ENCODE measurements around the gene RGS7. TPM values are rescaled to one million over a fixed set of nuclear protein-coding genes. Genes with fewer than 3 reads are reported as not detected.

Gene RGS7
- total and polyA plus RNA-seq, 10 of the 15 experiments (the other 5 are each of a cell fraction or from before 2014, with no cell fraction given), result not detected

GRCh38 chr1:240820816-240821215 is 536.2 kb downstream of the RGS7 start:
- DNase-seq (ENCODE audit: low read depth, low spot score), result peak; percentile 2
- in situ Hi-C loops (cut with MboI), result no loop called here
- POLR2A ChIA-PET, result no interaction called here
- Histone ChIP-seq H3K27me3 (replicated peaks in 1 of 2; ENCODE audit: control insufficient read depth in 2 of 2, insufficient read depth in 2 of 2, low read length in 1 of 2) (no peaks in the 10 kb centered on the region), H3K4me1 (ENCODE audit: control insufficient read depth, insufficient read depth, low read length) (no peaks in the 10 kb centered on the region), H3K4me2 (ENCODE audit: control insufficient read depth, insufficient read depth) (no peak overlapping the region), H3K36me3 (ENCODE audit: control insufficient read depth in 2 of 2, insufficient read depth in 2 of 2, low read length in 1 of 2) (no peaks in the 10 kb centered on the region), H3K4me3 (no peak overlapping the region), H3K79me2 (ENCODE audit: control insufficient read depth, insufficient read depth, low read length) (no peaks in the 10 kb centered on the region), H2AFZ (ENCODE audit: control insufficient read depth, low read depth, low read length) (no peak overlapping the region), H4K20me1 (ENCODE audit: control insufficient read depth, insufficient read depth) (no peaks in the 10 kb centered on the region), H3K27ac (ENCODE audit: control insufficient read depth, insufficient read depth) (no peak overlapping the region), H3K9ac (ENCODE audit: control insufficient read depth, insufficient read depth, low read length) (no peak overlapping the region), H3K9me3 (replicated peaks; ENCODE audit: control insufficient read depth, insufficient read depth, low read length) (no peaks in the 10 kb centered on the region)
- TF ChIP-seq MEF2B (IDR thresholded peaks at IDR 0.05; ENCODE audit: partially characterized antibody, poor library complexity, severe bottlenecking) (no peak), NR2F1 (conservative IDR thresholded peaks at IDR 0.05) (no peak), ZBTB11 (CRISPR knock-in tag; IDR thresholded peaks at IDR 0.05) (no peak)
- ATAC-seq, result peak; percentile 69
- no TSS peak for BruUV-seq (replicated peaks)
- RAD21 ChIA-PET (ENCODE audit: unreplicated experiment), result no interaction called here
- SMC1A ChIA-PET (ENCODE audit: uncharacterized antibody, unreplicated experiment), result no interaction called here
- intact Hi-C loops (cut with micrococcal nuclease; ENCODE audit: unreplicated experiment), result no loop called here
- WGBS (ENCODE audit: insufficient coverage, insufficient replicate concordance, low lambda C conversion rate, missing lambda C conversion rate), result 0% methylated on average over 3 of the region's 3 CpGs
- FAIRE-seq, result no peak
- CTCF ChIA-PET, result no interaction called here

- no peak for FAIRE-seq
- intact Hi-C loops (cut with micrococcal nuclease; ENCODE audit: unreplicated experiment), result no loop called here
- TF ChIP-seq IKZF2 (IDR thresholded peaks at IDR 0.05) (no peak), HDAC2 (IDR thresholded peaks at IDR 0.05) (no peak), BHLHE40 (IDR thresholded peaks at IDR 0.05; ENCODE audit: borderline replicate concordance in 1 of 2, low read depth in 2 of 2, low read length in 1 of 2) (no peak), NKRF (conservative IDR thresholded peaks at IDR 0.05) (no peak), IKZF1 (conservative IDR thresholded peaks at IDR 0.05) (no peak), RUNX3 (IDR thresholded peaks at IDR 0.05; ENCODE audit: low read length) (no peak), TCF3 (IDR thresholded peaks at IDR 0.05; ENCODE audit: borderline replicate concordance, insufficient read depth, low read depth, low read length) (no peak), HSF1 (IDR thresholded peaks at IDR 0.05; ENCODE audit: low read depth, low read length) (no peak)
Observed at GRCh38 chr1:240816472-240816871, 540.5 kb downstream of the RGS7 start.

More at GRCh38 chr1:240816472-240816871, 540.5 kb downstream of the RGS7 start:
- no peak overlapping the region for H2AFZ ChIP-seq (ENCODE audit: control insufficient read depth, low read depth, low read length)
- no peak overlapping the region for H3K4me2 ChIP-seq (ENCODE audit: control insufficient read depth, insufficient read depth)
- in situ Hi-C loops (cut with MboI), result no loop called here
- SMC1A ChIA-PET (ENCODE audit: uncharacterized antibody, unreplicated experiment), result no interaction called here
- H3K4me3 ChIP-seq, result no peak overlapping the region
- H3K36me3 ChIP-seq (ENCODE audit: control insufficient read depth in 2 of 2, insufficient read depth in 2 of 2, low read length in 1 of 2), result no peaks in the 10 kb centered on the region
- CTCF ChIA-PET, result no interaction called here
- H3K27me3 ChIP-seq (replicated peaks in 1 of 2; ENCODE audit: control insufficient read depth in 2 of 2, insufficient read depth in 2 of 2, low read length in 1 of 2), result no peaks in the 10 kb centered on the region
- POLR2A ChIA-PET, result no interaction called here
- no peaks in the 10 kb centered on the region for H4K20me1 ChIP-seq (ENCODE audit: control insufficient read depth, insufficient read depth)
- RAD21 ChIA-PET (ENCODE audit: unreplicated experiment), result no interaction called here
- DNase-seq (ENCODE audit: low read depth, low spot score), result no peak
- no peak overlapping the region for H3K9ac ChIP-seq (ENCODE audit: control insufficient read depth, insufficient read depth, low read length)
- no peaks in the 10 kb centered on the region for H3K9me3 ChIP-seq (replicated peaks; ENCODE audit: control insufficient read depth, insufficient read depth, low read length)
- H3K79me2 ChIP-seq (ENCODE audit: control insufficient read depth, insufficient read depth, low read length), result no peaks in the 10 kb centered on the region
- no peaks in the 10 kb centered on the region for H3K4me1 ChIP-seq (ENCODE audit: control insufficient read depth, insufficient read depth, low read length)
- no TSS peak for BruUV-seq (replicated peaks)
- 0% methylated on average over 2 of the region's 2 CpGs for WGBS (ENCODE audit: insufficient coverage, insufficient replicate concordance, low lambda C conversion rate, missing lambda C conversion rate)
- H3K27ac ChIP-seq (ENCODE audit: control insufficient read depth, insufficient read depth), result no peak overlapping the region
- ATAC-seq, result no peak

All from GM12878 (cell line).